DMS153 treated with DMSO at 0.1 percent for 48 hours (cell line): Measurements from ENCODE around the gene TIMM17A.
"Not testable (repeated sequence)": the region's sequence is repeated elsewhere in the genome, so short reads cannot be mapped to it uniquely, and the experiment has no call there.

Source experiments
- DNase-seq: peaks from one replicate; lab custom pipeline; 2025; ENCODE audit not compliant: unreplicated experiment; lab: John Stamatoyannopoulos, UW

The TIMM17A gene

GRCh38 chr1:201939574-201939973 lies 15.7 kb upstream of the TIMM17A start:
- DNase-seq, result no peak

GRCh38 chr1:201940316-201940715 lies 15.0 kb upstream of the TIMM17A start:
- not testable (repeated sequence) for DNase-seq

GRCh38 chr1:201941420-201942128 lies 13.7 kb upstream of the TIMM17A start:
- DNase-seq, result no peak

GRCh38 chr1:201942129-201942495 lies 13.2 kb upstream of the TIMM17A start:
- DNase-seq, result no peak

GRCh38 chr1:201944002-201944401 lies 11.3 kb upstream of the TIMM17A start:
- DNase-seq, result no peak

GRCh38 chr1:201944639-201945038 lies 10.7 kb upstream of the TIMM17A start:
- no peak for DNase-seq

- DNase-seq, result no peak
These were observed 10.1 kb upstream of the TIMM17A start for GRCh38 chr1:201945157-201945556.

GRCh38 chr1:201945863-201946223 lies 9.5 kb upstream of the TIMM17A start:
- DNase-seq, result no peak

GRCh38 chr1:201946224-201946908 lies 8.9 kb upstream of the TIMM17A start, which contains the start of gene LMOD1:
Gene LMOD1, minus strand, starts transcription at chr1:201946548. Its CDS starts 208 bp downstream, at chr1:201946340.
- DNase-seq, result no peak

GRCh38 chr1:201947697-201948008 lies 7.7 kb upstream of the TIMM17A start:
- DNase-seq, result no peak

GRCh38 chr1:201949491-201949890 lies 5.8 kb upstream of the TIMM17A start:
- no peak for DNase-seq

- no peak for DNase-seq
These were observed 867 bp upstream of the TIMM17A start for GRCh38 chr1:201954263-201955008.

GRCh38 chr1:201955729-201956143 lies 433 bp downstream of the TIMM17A start:
- no peak for DNase-seq

GRCh38 chr1:201958348-201958747 lies 3.0 kb downstream of the TIMM17A start:
- DNase-seq, result no peak

GRCh38 chr1:201962382-201962781 lies 7.1 kb downstream of the TIMM17A start:
- DNase-seq, result not testable (repeated sequence)

GRCh38 chr1:201964261-201964660 lies 9.0 kb downstream of the TIMM17A start:
- no peak for DNase-seq

- no peak for DNase-seq
These were observed 10.9 kb downstream of the TIMM17A start for GRCh38 chr1:201966171-201966570.

GRCh38 chr1:201968202-201968925 lies 13.1 kb downstream of the TIMM17A start:
- no peak for DNase-seq

- DNase-seq, result no peak
These were observed 15.2 kb downstream of the TIMM17A start for GRCh38 chr1:201970334-201971159.

- DNase-seq, result peak; percentile 57
These were observed 26.8 kb downstream of the TIMM17A start for GRCh38 chr1:201982082-201982622.
